NOMO-1 treated with DMSO at 0.1 percent for 48 hours (cell line): Measurements from ENCODE around the gene G2E3.
A peak's percentile ranks its signal among the peaks of the same experiment; 100 is the strongest.
"Not testable (repeated sequence)": the region's sequence is repeated elsewhere in the genome, so short reads cannot be mapped to it uniquely, and the experiment has no call there.

Experiments
- DNase-seq: peaks from one replicate; lab custom pipeline; 2025; ENCODE audit not compliant: unreplicated experiment; lab: John Stamatoyannopoulos, UW

Gene G2E3

GRCh38 chr14:30600922-30601918 lies 42.3 kb downstream of the G2E3 start:
- DNase-seq = peak; percentile 70

- DNase-seq = no peak
Observed at GRCh38 chr14:30603402-30603801, 44.4 kb downstream of the G2E3 start.

GRCh38 chr14:30604696-30605095 lies 45.7 kb downstream of the G2E3 start:
- DNase-seq = not testable (repeated sequence)

GRCh38 chr14:30607156-30607780 lies 48.3 kb downstream of the G2E3 start:
- DNase-seq = no peak

- no peak for DNase-seq
Observed at GRCh38 chr14:30608533-30609006, 49.6 kb downstream of the G2E3 start.

GRCh38 chr14:30610787-30611343 lies 51.9 kb downstream of the G2E3 start:
- peak; percentile 90 for DNase-seq

GRCh38 chr14:30614155-30614554 lies 55.2 kb downstream of the G2E3 start:
- no peak for DNase-seq

GRCh38 chr14:30620178-30620577 lies 61.2 kb downstream of the G2E3 start:
- peak; percentile 82 for DNase-seq

- peak; percentile 32 for DNase-seq
Observed at GRCh38 chr14:30621354-30621939, 62.5 kb downstream of the G2E3 start.

GRCh38 chr14:30621940-30622830 lies 63.2 kb downstream of the G2E3 start, which contains the start of gene SCFD1:
Gene SCFD1, plus strand, starts transcription at chr14:30622319. Its CDS starts 20 bp downstream, at chr14:30622339.
- DNase-seq = peak; percentile 89

- DNase-seq = no peak
Observed at GRCh38 chr14:30623412-30624131, 64.6 kb downstream of the G2E3 start.

- DNase-seq = no peak
Observed at GRCh38 chr14:30624132-30624423, 65.1 kb downstream of the G2E3 start.

GRCh38 chr14:30625533-30625932 lies 66.6 kb downstream of the G2E3 start:
- DNase-seq = no peak

GRCh38 chr14:30629432-30629831 lies 70.5 kb downstream of the G2E3 start:
- DNase-seq = not testable (repeated sequence)

GRCh38 chr14:30630248-30630647 lies 71.3 kb downstream of the G2E3 start:
- no peak for DNase-seq

GRCh38 chr14:30632730-30633129 lies 73.8 kb downstream of the G2E3 start:
- DNase-seq = no peak

GRCh38 chr14:30638926-30639325 lies 80.0 kb downstream of the G2E3 start:
- DNase-seq = no peak

GRCh38 chr14:30641207-30641606 lies 82.2 kb downstream of the G2E3 start:
- no peak for DNase-seq

GRCh38 chr14:30644462-30644861 lies 85.5 kb downstream of the G2E3 start:
- DNase-seq = not testable (repeated sequence)

GRCh38 chr14:30645600-30645999 lies 86.6 kb downstream of the G2E3 start:
- DNase-seq = no peak
